SK-N-SH (cell line): Measurements from ENCODE around the gene STAM2.

Experiments used
- CHD2 ChIP-seq: fragments of 150-350 bp; IDR thresholded peaks from 2 replicates; pipeline ENCODE4 v1.6.1; 2018; ENCODE audit warnings: low read length; ENCODE audit not compliant: partially characterized antibody
- CTCF ChIP-seq: fragments of 200-600 bp; sonication (generic); IDR thresholded peaks from 2 replicates; pipeline ENCODE4 v1.6.1; 2017; ENCODE audit warnings: antibody characterized with exemption, mild to moderate bottlenecking, moderate library complexity
- EP300 ChIP-seq, 2 experiments: IDR thresholded peaks; 2 replicates each; pipeline versions ENCODE4 v1.4.0 to v1.6.1; 2012; ENCODE audit warnings: borderline replicate concordance in 1 of 2, low read depth in 1 of 2, low read length in 1 of 2
- FOSL2 ChIP-seq: IDR thresholded peaks from 2 replicates; pipeline ENCODE4 v1.4.0; 2012; ENCODE audit warnings: low read depth, mild to moderate bottlenecking, moderate library complexity, borderline replicate concordance
- GABPA ChIP-seq: IDR thresholded peaks from 2 replicates; pipeline ENCODE4 v1.4.0; 2012; ENCODE audit warnings: low read depth, mild to moderate bottlenecking
- GATA2 ChIP-seq: sonication (generic); formaldehyde crosslinking; IDR thresholded peaks from 2 replicates; pipeline ENCODE4 v1.5.0; 2020; ENCODE audit warnings: mild to moderate bottlenecking, missing genetic modification reagents
- MAX ChIP-seq: IDR thresholded peaks from 2 replicates; pipeline ENCODE4 v1.4.0; 2012; ENCODE audit warnings: low read depth
- MXI1 ChIP-seq: IDR thresholded peaks from 2 replicates; pipeline ENCODE4 v1.6.1; 2012; ENCODE audit warnings: mild to moderate bottlenecking, low read depth, low read length, improper control_type of control experiment
- RAD21 ChIP-seq: IDR thresholded peaks from 2 replicates; pipeline ENCODE4 v1.6.1; 2012; ENCODE audit warnings: mild to moderate bottlenecking, low read length
- SIN3A ChIP-seq: IDR thresholded peaks from 2 replicates; pipeline ENCODE4 v1.6.1; 2012; ENCODE audit warnings: low read depth, mild to moderate bottlenecking, low read length, moderate library complexity, borderline replicate concordance
- SMC3 ChIP-seq: IDR thresholded peaks from 2 replicates; pipeline ENCODE4 v1.6.1; 2012; ENCODE audit warnings: low read depth, low read length, improper control_type of control experiment
- TAF1 ChIP-seq: IDR thresholded peaks from 2 replicates; pipeline ENCODE4 v1.6.1; 2012; ENCODE audit warnings: low read depth, mild to moderate bottlenecking, low read length, moderate library complexity, borderline replicate concordance
- USF1 ChIP-seq: IDR thresholded peaks from 2 replicates; pipeline ENCODE4 v1.4.0; 2012; ENCODE audit warnings: low read depth, borderline replicate concordance
- YY1 ChIP-seq: IDR thresholded peaks from 2 replicates; pipeline ENCODE4 v1.4.0; 2012; ENCODE audit warnings: low read depth, mild to moderate bottlenecking

GRCh38 chr2:152201466-152201830 lies 25.9 kb upstream of the STAM2 start:
- TF ChIP-seq GABPA (no peak), CTCF (no peak), YY1 (no peak), EP300 (IDR thresholded peaks at IDR 0.05; ENCODE audit: borderline replicate concordance in 1 of 2, low read depth in 1 of 2, low read length in 1 of 2) (no peak), RAD21 (no peak), GATA2 (CRISPR knock-in tag) (no peak), MAX (no peak), SMC3 (no peak), TAF1 (no peak), CHD2 (no peak), SIN3A (no peak), USF1 (no peak), FOSL2 (no peak), MXI1 (no peak)
